ENCODE data around the gene ZNF101. TPM values are rescaled to one million over a fixed set of nuclear protein-coding genes. Genes with fewer than 3 reads are reported as not detected.
A peak's percentile ranks its signal among the peaks of the same experiment; 100 is the strongest.
"Not testable (repeated sequence)": the region's sequence is repeated elsewhere in the genome, so short reads cannot be mapped to it uniquely, and the experiment has no call there.

ZNF101 gene
- polyA plus RNA-seq, 3 donors: 2.9 to 5.1 (median 3.1) TPM

DNA sequence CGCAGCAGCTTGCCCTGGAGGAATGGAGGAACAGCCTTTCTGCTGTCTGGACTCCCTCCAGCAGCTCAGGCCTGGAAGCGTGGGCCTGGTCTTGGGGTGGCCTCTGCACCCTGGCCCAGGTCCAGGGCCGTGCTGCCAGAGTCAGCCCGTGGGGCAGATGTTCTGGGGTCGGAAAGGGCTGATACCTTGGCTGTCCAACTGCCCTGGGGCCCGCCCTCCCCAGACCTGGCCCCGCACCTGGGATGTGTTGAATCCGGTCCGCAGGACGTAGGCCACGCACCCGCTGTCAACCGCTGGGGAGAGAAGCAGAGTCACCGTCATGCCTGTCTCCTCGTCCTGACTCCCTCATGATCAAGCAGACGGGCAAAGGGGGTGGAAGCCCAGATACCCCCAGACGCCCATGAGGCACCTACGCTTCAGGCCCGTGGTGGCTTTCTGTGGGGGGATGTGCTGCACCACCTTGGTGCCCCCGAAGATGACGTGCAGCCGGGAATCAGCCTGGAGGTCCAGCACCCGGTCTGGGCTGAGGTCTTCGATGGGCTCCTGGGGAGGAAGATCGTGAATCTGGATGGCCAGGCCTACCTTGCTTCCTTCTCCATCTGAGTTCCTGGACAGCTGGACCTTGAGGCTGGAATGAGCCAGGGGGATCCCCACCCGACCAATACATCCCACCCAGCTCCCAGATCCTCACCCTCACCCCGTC lies 12.8 kb upstream of the ZNF101 start:
- no peak overlapping the region for H3K27ac ChIP-seq (ENCODE audit: low read depth, low read length)
- WGBS, 3 donors: 92 to 94% (median 92%) methylated on average over 24 to 27 of the region's 27 CpGs

DNA sequence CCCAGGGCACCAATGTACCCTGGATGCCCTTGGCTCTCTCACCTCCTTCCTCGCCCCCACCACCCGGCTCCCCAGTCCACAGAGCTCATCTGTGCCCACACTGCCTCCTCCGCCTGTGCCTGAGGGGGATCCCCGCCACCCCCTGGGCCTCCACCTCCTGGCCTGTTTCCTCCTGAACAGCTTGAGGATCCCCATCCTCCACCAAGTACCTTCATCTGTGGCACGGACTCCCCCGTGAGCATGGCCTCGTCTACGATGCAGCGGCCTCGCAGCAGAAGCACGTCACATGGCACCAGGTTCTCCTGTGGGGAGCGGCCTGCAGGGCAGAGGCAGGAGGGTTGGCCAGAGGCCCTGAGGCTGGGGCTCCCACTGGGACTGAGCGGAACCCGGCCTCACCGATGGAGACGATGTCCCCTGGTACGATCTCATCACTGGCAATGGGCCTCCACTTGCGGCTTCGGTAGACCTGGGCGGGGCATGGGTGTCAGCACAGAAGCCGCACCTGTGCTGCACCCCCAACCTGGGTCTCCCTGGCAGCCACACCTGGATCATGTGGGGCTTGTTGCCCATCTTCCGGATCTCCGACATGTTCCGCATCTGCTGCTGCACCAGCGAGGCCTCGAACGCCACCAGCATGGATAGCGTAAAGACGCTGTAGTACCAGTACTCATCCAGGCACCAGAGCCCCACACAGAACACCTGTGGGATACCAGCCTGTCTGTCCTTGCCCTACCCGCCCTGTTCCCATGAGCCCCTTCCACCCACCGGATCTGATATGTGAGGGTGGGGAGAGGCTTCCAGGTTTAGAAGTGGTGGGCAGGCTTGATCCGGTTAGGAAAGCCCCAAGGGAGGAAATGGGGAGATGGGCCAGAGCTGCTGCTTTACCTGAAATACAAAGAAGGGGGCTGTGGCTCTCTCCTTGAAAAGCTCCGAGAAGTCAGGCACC lies 11.9 kb upstream of the ZNF101 start:
- WGBS, 3 donors: 91 to 93% (median 93%) methylated on average over 32 to 33 of the region's 33 CpGs
- H3K27ac ChIP-seq (ENCODE audit: low read depth, low read length): no peak overlapping the region

DNA sequence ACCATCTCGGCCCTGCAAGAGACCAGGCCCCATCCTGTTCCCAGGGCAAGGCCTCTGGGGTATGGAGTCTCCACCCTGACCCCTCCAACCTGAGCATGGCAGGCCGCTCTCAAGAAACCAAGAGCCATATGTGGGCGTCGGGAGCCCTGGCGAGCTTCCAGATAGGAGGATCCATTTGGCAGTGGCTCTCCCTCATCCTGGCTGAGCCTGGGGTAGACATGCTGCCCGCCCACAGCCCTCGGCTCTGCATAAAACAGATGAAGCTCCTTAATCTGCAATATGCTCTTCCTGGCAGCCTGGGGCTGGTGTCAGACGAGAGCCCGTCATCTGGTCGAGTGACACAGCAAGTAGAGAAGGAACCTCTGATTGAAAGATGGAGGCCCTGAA lies 11.2 kb upstream of the ZNF101 start:
- WGBS, 3 donors: 65 to 81% (median 68%) methylated on average over 10 of the region's 10 CpGs
- H3K27ac ChIP-seq (ENCODE audit: low read depth, low read length): no peak overlapping the region

GRCh38 chr19:19659646-19660245 lies 8.9 kb upstream of the ZNF101 start:
- 61 to 93% (median 87%) methylated on average over 17 of the region's 17 CpGs for WGBS, 3 donors
- H3K27ac ChIP-seq (ENCODE audit: low read depth, low read length): no peak overlapping the region

DNA sequence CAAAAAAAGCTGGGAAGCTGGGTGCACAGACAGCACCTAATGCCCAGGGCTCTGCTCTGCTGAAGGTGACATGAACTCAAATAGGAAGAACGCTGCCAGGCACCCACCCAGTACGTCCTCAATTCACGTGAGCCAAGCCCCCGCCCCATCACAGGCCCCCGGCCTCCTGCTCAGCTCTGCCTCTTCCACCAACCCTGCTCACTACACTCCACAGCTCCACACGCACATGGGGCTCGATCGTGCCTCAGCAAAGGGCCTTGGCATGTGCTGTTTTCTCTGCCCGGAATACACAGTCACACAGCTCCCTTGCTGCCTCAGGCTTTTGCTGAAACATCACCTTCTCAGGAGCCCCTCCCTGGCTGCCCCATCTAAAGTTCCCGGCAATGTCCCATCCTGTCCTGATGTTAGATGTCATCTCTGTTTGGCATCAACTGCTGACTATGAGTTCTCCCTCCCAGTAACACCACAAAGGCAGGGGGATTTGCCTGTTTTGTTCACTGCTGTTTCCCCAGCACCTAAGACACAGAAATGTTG lies 7.4 kb upstream of the ZNF101 start:
- WGBS, 3 donors: 81 to 86% (median 85%) methylated on average over 10 of the region's 10 CpGs
- H3K27ac ChIP-seq (ENCODE audit: low read depth, low read length): no peak overlapping the region

DNA sequence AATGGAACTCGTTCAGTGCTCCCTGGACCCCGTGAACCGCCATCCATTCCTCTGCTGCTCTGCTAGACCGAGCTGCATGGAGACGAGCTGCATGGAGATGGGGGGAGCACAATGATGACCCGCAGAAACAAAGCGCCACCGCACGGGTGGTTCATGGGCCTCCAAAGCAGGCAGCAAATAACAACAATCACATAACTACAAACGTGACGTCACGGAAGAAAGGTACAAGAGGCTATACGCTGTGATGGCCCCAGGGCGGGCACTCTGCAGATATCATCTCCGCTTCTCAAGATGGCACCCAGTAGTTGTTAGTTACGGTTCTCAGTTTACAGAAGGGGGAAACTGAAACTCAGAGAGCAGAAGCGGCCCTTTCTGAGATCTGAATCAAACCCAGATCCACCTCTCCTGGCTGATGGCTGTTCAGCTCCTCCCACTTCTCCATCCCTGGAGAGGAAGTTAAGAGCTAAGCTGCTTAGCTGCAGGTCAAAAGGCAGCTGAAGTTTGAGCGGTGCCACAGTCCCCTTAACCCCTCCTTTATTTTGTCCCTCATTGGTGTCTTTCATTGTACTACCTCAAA lies 6.9 kb upstream of the ZNF101 start:
- WGBS, 3 donors: 72 to 76% (median 76%) methylated on average over 18 of the region's 18 CpGs
- no peak overlapping the region for H3K27ac ChIP-seq (ENCODE audit: low read depth, low read length)

DNA sequence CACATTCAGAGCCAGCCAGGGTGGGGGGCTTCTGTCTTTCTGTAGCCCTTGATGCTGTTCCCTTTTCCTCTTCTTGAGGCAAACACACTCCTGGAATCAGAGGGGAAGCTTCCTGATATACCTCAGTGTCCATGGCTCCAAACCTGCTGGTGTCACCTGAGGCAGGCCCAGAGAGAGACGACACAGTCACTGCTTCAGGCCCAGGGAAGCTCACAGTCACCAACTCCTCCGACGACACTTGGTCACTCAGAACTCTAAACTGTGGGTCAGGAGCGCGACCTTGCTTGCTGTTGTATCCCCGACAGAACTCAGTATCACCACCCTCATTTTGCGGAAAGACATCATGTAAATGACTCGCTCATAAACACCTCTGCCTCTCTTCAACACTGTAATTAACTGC lies 6.3 kb upstream of the ZNF101 start:
- no peak overlapping the region for H3K27ac ChIP-seq (ENCODE audit: low read depth, low read length)
- WGBS, 3 donors: 69 to 84% (median 80%) methylated on average over 8 of the region's 8 CpGs

DNA sequence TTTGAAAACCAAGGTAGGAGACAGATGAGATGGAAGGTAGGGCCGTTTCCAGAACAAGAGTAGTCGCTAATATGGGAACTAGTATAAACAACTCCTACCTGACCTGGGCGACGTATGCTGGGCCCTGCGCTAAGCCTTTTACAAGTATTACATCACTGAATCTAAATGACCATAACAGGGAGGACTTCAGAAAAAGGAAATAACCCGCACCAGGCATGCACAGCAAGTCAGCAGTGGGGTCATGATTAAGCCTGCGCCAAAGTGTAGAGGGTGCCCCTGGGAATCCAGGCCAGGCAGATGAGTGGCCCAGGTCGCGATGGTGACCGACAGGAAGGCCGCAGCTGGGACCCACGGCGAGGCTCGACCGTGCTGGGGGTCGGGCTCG lies 5.8 kb upstream of the ZNF101 start:
- H3K27ac ChIP-seq (ENCODE audit: low read depth, low read length): peak overlapping the region; percentile 92
- 3 to 9% (median 8%) methylated on average over 17 of the region's 17 CpGs for WGBS, 3 donors

DNA sequence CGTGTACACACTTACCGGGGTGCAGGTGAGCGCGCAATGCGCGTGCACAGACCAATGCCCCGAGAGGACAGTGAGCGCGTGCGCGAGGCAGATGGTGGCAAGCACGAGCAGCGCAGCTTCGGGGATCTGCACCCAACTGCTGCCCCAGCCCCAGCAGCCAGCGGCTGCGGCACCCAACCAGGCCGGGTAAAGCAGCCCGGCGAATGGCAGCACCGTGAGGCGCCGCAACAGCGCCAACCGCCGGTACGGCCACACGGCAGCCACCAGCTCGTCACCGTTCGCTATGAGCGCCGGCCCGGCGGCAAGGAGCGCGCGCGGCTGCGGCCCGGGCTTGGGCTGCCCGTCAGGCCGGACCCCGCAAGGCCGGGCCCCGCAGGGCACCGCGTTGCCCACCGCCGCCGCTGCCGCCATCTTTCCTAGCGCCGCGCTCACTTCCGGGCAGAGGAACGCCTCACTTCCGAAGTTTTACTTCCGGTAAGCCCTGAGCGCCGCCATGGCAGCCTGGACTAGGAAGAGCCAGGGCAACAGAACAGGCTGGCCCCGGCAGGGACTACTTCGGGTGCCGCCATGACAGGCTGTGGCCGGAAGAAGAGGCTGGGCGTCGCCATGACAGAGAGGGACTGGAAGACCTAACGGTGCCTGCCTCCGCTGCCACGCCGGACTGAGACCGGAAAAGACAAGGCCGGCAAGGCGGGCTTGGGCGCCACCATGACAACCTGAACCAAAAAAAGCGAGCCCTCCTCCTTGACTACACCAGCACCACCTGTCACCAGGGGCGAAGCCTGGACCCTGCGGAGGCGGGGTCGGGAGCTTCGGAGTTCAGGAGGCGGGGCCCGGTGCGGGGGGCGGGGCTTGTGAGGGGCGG lies 5.2 kb upstream of the ZNF101 start, which contains the start of gene ATP13A1:
ATP13A1 (minus strand) TSS at position 421 of the 865 bp plus-strand sequence; CDS start at position 411, 10 bp downstream.
- 0 to 1% (median 0%) methylated on average over 72 to 85 of the region's 85 CpGs for WGBS, 3 donors
- peak within 1 kb of the TSS; percentile 92 for H3K27ac ChIP-seq (ENCODE audit: low read depth, low read length)

DNA sequence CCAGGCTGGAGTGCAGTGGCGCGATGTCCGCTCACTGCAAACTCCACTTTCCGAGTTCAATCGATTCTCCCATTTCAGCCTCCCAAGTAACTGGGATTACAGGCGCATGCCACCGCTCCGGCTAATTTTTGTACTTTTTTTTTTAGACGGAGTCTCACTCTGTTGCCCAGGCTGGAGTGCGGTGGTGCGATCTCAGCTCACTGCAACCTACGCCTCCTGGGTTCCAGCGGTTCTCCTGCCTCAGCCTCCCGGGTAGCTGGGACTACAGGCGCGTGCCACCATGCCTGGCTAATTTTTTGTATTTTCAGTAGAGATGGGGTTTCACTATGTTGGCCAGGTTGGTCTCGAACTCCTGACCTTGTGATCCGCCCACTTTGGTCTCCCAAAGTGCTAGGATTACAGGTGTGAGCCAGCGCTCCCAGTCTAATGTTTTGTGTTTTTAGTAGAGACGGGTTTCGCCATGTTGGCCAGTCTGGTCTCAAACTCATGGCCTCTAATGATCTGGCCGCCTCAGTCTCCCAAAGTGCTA lies 3.2 kb upstream of the ZNF101 start:
- WGBS, 3 donors: 97 to 99% (median 97%) methylated on average over 22 of the region's 22 CpGs
- H3K27ac ChIP-seq (ENCODE audit: low read depth, low read length): not testable (repeated sequence)

- 69 to 82% (median 81%) methylated on average over 10 of the region's 10 CpGs for WGBS, 3 donors
- no peak overlapping the region for H3K27ac ChIP-seq (ENCODE audit: low read depth, low read length)
These were observed 1.5 kb downstream of the ZNF101 start for GRCh38 chr19:19670070-19670551.

- H3K27ac ChIP-seq (ENCODE audit: low read depth, low read length): no peak overlapping the region
- WGBS, 3 donors: 91 to 99% (median 93%) methylated on average over 3 of the region's 3 CpGs
These were observed 4.2 kb downstream of the ZNF101 start for GRCh38 chr19:19672816-19673215.

GRCh38 chr19:19674315-19674714 lies 5.7 kb downstream of the ZNF101 start:
- WGBS, 3 donors: 99 to 100% (median 99%) methylated on average over 6 of the region's 6 CpGs
- H3K27ac ChIP-seq (ENCODE audit: low read depth, low read length): no peak overlapping the region

- no peak overlapping the region for H3K27ac ChIP-seq (ENCODE audit: low read depth, low read length)
- 93 to 97% (median 96%) methylated on average over 7 of the region's 7 CpGs for WGBS, 3 donors
These were observed 8.9 kb downstream of the ZNF101 start for GRCh38 chr19:19677579-19677978.

GRCh38 chr19:19679176-19680073 lies 10.8 kb downstream of the ZNF101 start:
- H3K27ac ChIP-seq (ENCODE audit: low read depth, low read length): no peak overlapping the region
- 97 to 99% (median 98%) methylated on average over 20 of the region's 20 CpGs for WGBS, 3 donors

DNA sequence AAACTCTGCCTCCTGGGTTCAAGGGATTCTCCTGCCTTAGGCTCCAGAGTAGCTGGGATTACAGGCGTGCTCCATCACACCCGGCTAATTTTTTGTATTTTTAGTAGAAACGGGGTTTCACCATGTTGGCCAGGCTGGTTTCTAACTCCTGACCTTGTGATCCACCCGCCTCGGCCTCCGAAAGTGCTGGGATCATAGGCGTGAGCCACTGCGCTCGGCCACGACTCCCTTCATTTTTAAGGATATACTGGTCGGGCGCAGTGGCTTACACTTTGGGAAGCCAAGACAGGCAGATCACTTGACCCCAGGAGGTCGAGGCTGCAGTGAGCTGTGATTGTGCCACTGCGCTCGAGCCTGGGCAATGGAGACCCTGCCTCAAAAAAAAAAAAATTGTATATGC lies 17.5 kb downstream of the ZNF101 start:
- WGBS, 3 donors: 97 to 98% (median 98%) methylated on average over 15 of the region's 15 CpGs
- H3K27ac ChIP-seq (ENCODE audit: low read depth, low read length): not testable (repeated sequence)
